Keratinocyte (primary cell): ENCODE data around the gene TNFRSF14. TPM values are rescaled to one million over a fixed set of nuclear protein-coding genes. Genes with fewer than 3 reads are reported as not detected.

Source experiments
- DNase-seq: peaks from one replicate; pipeline ENCODE4 v3.0.0-alpha.2; 2011; ENCODE audit warnings: low read depth, missing footprints, low spot score
- FAIRE-seq: peaks from 2 replicates; lab custom pipeline; 2011; peaks lifted over from hg19 to GRCh38; lab: Jason Lieb, UNC
- H2AFZ ChIP-seq: 2 replicates; pipeline ENCODE4 v1.6.0; 2012; ENCODE audit warnings: low read length, control low read depth, inconsistent platforms; ENCODE audit not compliant: control insufficient read depth
- H3K27ac ChIP-seq: 2 replicates; pipeline ENCODE4 v1.5.1; 2011; ENCODE audit warnings: low read length; ENCODE audit not compliant: control insufficient read depth, insufficient read depth
- H3K27me3 ChIP-seq: 3 replicates; pipeline ENCODE4 v1.6.0; 2011; ENCODE audit warnings: low read length; ENCODE audit not compliant: control insufficient read depth, insufficient read depth; ENCODE audit errors: extremely low read depth
- H3K36me3 ChIP-seq, 2 experiments: 2 replicates in 1 of 2; 3 replicates in 1 of 2; pipeline ENCODE4 v1.5.1; 2011; ENCODE audit warnings: low read length in 2 of 2, mild to moderate bottlenecking in 1 of 2; ENCODE audit not compliant: control insufficient read depth in 2 of 2, insufficient read depth in 2 of 2; ENCODE audit errors: extremely low read depth in 1 of 2
- H3K4me1 ChIP-seq: 3 replicates; pipeline ENCODE4 v1.5.1; 2011; ENCODE audit warnings: low read length; ENCODE audit not compliant: control insufficient read depth, insufficient read depth; ENCODE audit errors: extremely low read depth
- H3K4me2 ChIP-seq: 3 replicates; pipeline ENCODE4 v1.6.0; 2011; ENCODE audit warnings: low read depth, low read length; ENCODE audit not compliant: control insufficient read depth, insufficient read depth; ENCODE audit errors: extremely low read depth
- H3K4me3 ChIP-seq, 3 experiments: fragments of 200-600 bp in 1 of 3; sonication (generic) in 1 of 3; 2 replicates in 2 of 3; 3 replicates in 1 of 3; pipeline ENCODE4 v1.5.1; 2011 to 2016; ENCODE audit warnings: low read length in 3 of 3, mild to moderate bottlenecking in 3 of 3, control low read depth in 2 of 3, inconsistent platforms in 1 of 3, low read depth in 1 of 3, mixed read lengths in 1 of 3, mixed run types in 1 of 3, moderate library complexity in 1 of 3; ENCODE audit not compliant: control insufficient read depth in 2 of 3, insufficient read depth in 2 of 3; ENCODE audit errors: extremely low read depth in 1 of 3
- H3K79me2 ChIP-seq: 2 replicates; pipeline ENCODE4 v1.6.0; 2012; ENCODE audit warnings: low read length; ENCODE audit not compliant: control insufficient read depth, insufficient read depth
- H3K9ac ChIP-seq: 3 replicates; pipeline ENCODE4 v1.6.0; 2011; ENCODE audit warnings: low read length; ENCODE audit not compliant: control insufficient read depth, insufficient read depth; ENCODE audit errors: extremely low read depth
- H3K9me1 ChIP-seq: 3 replicates; pipeline ENCODE4 v1.6.0; 2011; ENCODE audit warnings: low read length; ENCODE audit not compliant: control insufficient read depth, insufficient read depth; ENCODE audit errors: extremely low read depth
- H3K9me3 ChIP-seq: 2 replicates; pipeline ENCODE4 v1.5.1; 2012; ENCODE audit warnings: low read depth, low read length; ENCODE audit not compliant: control insufficient read depth
- H4K20me1 ChIP-seq: 3 replicates; pipeline ENCODE4 v1.6.0; 2011; ENCODE audit warnings: low read length; ENCODE audit not compliant: control insufficient read depth, insufficient read depth; ENCODE audit errors: extremely low read depth
- CTCF ChIP-seq, 3 experiments: IDR thresholded peaks in 1 of 3; conservative IDR thresholded peaks in 1 of 3; optimal IDR thresholded peaks in 1 of 3; 2 replicates in 2 of 3; 3 replicates in 1 of 3; pipeline versions ENCODE3 to v1.5.1; 2011; ENCODE audit warnings: low read length in 3 of 3, mild to moderate bottlenecking in 3 of 3, moderate library complexity in 2 of 3, control low read depth in 1 of 3, inconsistent platforms in 1 of 3; ENCODE audit not compliant: insufficient read depth in 2 of 3; ENCODE audit errors: extremely low read depth in 1 of 3
- EZH2 ChIP-seq: IDR thresholded peaks from one replicate; pipeline ENCODE4 v1.6.1; 2012; ENCODE audit warnings: inconsistent platforms, mild to moderate bottlenecking, low read length, moderate library complexity
- dilution Hi-C: fragments of 300-500 bp; cut with MboI; formaldehyde crosslinking; loops from one replicate; pipeline ENCODE4 v1.7.0; 2020; ENCODE audit warnings: low sequenced_read_pairs; ENCODE audit not compliant: extremely low pct_ligation_motif_present
- polyA plus RNA-seq, 5 experiments: library from polyadenylated mRNA; depleted of rRNA in 3 of 5; stranded (reverse) in 3 of 5; stranded (forward) in 1 of 5; unstranded in 1 of 5; fragments of >200 nt; gene quantifications; 1 replicate in 1 of 5; 2 replicates in 3 of 5; 3 replicates in 1 of 5; pipeline versions ENCODE4 v1.2.1 to v1.2.3, GENCODE V29; 2011 to 2012; ENCODE audit warnings: missing spikeins in 2 of 5, low read depth in 1 of 5, low replicate concordance in 1 of 5

Gene TNFRSF14
- polyA plus RNA-seq, 1 donor (not counting 4 experiments of a cell fraction or from before 2014, with no cell fraction given) = 5.2 TPM

- no peak overlapping the region for H3K9ac ChIP-seq
- H3K4me1 ChIP-seq = no peaks in the 10 kb centered on the region
- dilution Hi-C loops = no loop called here
- no peak overlapping the region for H3K4me2 ChIP-seq
- FAIRE-seq (no peak), DNase-seq (no peak)
- H3K4me3 ChIP-seq = no peak overlapping the region
- H3K27ac ChIP-seq = no peak overlapping the region
- H4K20me1 ChIP-seq = no peaks in the 10 kb centered on the region
- no peak for TF ChIP-seq EZH2
- TF ChIP-seq CTCF (optimal IDR thresholded peaks at IDR 0.05 in 1 of 3, IDR thresholded peaks at IDR 0.05 in 1 of 3, conservative IDR thresholded peaks at IDR 0.05 in 1 of 3; ENCODE audit: extremely low read depth in 1 of 3, insufficient read depth in 2 of 3, low read length in 3 of 3) = no peak
- H2AFZ ChIP-seq = no peak overlapping the region
- H3K9me3 ChIP-seq = no peaks in the 10 kb centered on the region
- no peaks in the 10 kb centered on the region for H3K27me3 ChIP-seq
- H3K79me2 ChIP-seq = no peaks in the 10 kb centered on the region
- peaks cover 32 to 47% of the 10 kb centered on the region in 2 experiments for H3K36me3 ChIP-seq
- H3K9me1 ChIP-seq = no peaks in the 10 kb centered on the region
Measured at GRCh38 chr1:2515763-2516080, 40.4 kb upstream of the TNFRSF14 start.

GRCh38 chr1:2516124-2516523, 40.0 kb upstream of the TNFRSF14 start:
- H3K27ac ChIP-seq = no peak overlapping the region
- peaks cover 36 to 46% of the 10 kb centered on the region in 2 experiments for H3K36me3 ChIP-seq
- no peaks in the 10 kb centered on the region for H3K9me1 ChIP-seq
- H3K79me2 ChIP-seq = no peaks in the 10 kb centered on the region
- no peaks in the 10 kb centered on the region for H3K27me3 ChIP-seq
- H4K20me1 ChIP-seq = no peaks in the 10 kb centered on the region
- H3K9me3 ChIP-seq = no peaks in the 10 kb centered on the region
- H3K4me2 ChIP-seq = no peak overlapping the region
- H3K4me1 ChIP-seq = no peaks in the 10 kb centered on the region
- H3K9ac ChIP-seq = no peak overlapping the region
- FAIRE-seq (no peak), DNase-seq (no peak)
- no peak overlapping the region for H2AFZ ChIP-seq
- no peak for TF ChIP-seq EZH2
- TF ChIP-seq CTCF (optimal IDR thresholded peaks at IDR 0.05 in 1 of 3, IDR thresholded peaks at IDR 0.05 in 1 of 3, conservative IDR thresholded peaks at IDR 0.05 in 1 of 3; ENCODE audit: extremely low read depth in 1 of 3, insufficient read depth in 2 of 3, low read length in 3 of 3) = no peak
- no peak overlapping the region for H3K4me3 ChIP-seq
- dilution Hi-C loops = no loop called here
